Hematopoietic multipotent progenitor cell treated with erythropoietin and hydrocortisone succinate and interleukin-3 and kit ligand, for 8 days (in vitro differentiated cells): ENCODE results near the gene SH3PXD2A.

ENCODE experiments used
- DNase-seq: peaks from one replicate; pipeline ENCODE4 v3.0.0-alpha.2; 2015

Gene SH3PXD2A

GRCh38 chr10:103877861-103878260 is 22.5 kb upstream of the SH3PXD2A start:
- no peak for DNase-seq

GRCh38 chr10:103876155-103876554 is 20.8 kb upstream of the SH3PXD2A start:
- no peak for DNase-seq

- no peak for DNase-seq
Measured at GRCh38 chr10:103874730-103875129, 19.4 kb upstream of the SH3PXD2A start.

GRCh38 chr10:103872137-103872931 is 17.0 kb upstream of the SH3PXD2A start:
- no peak for DNase-seq

GRCh38 chr10:103871006-103871405 is 15.6 kb upstream of the SH3PXD2A start:
- DNase-seq: no peak

- no peak for DNase-seq
Measured at GRCh38 chr10:103870516-103870915, 15.1 kb upstream of the SH3PXD2A start.

- no peak for DNase-seq
Measured at GRCh38 chr10:103869336-103869735, 14.0 kb upstream of the SH3PXD2A start.

- DNase-seq: no peak
Measured at GRCh38 chr10:103868200-103868599, 12.8 kb upstream of the SH3PXD2A start.

- DNase-seq: no peak
Measured at GRCh38 chr10:103861505-103861904, 6.1 kb upstream of the SH3PXD2A start.

- DNase-seq: peak; percentile 64
Measured at GRCh38 chr10:103859161-103860086, 4.0 kb upstream of the SH3PXD2A start.

- no peak for DNase-seq
Measured at GRCh38 chr10:103858360-103858759, 3.0 kb upstream of the SH3PXD2A start.

GRCh38 chr10:103856797-103857170 is 1.4 kb upstream of the SH3PXD2A start:
- DNase-seq: no peak

- DNase-seq: no peak
Measured at GRCh38 chr10:103855852-103856796, 748 bp upstream of the SH3PXD2A start.

- DNase-seq: no peak
Measured at GRCh38 chr10:103854686-103855391, 537 bp downstream of the SH3PXD2A start.

- no peak for DNase-seq
Measured at GRCh38 chr10:103854265-103854685, 1.1 kb downstream of the SH3PXD2A start.

GRCh38 chr10:103853428-103854264 is 1.7 kb downstream of the SH3PXD2A start:
- no peak for DNase-seq

GRCh38 chr10:103852856-103853255 is 2.5 kb downstream of the SH3PXD2A start:
- no peak for DNase-seq

GRCh38 chr10:103852189-103852711 is 3.1 kb downstream of the SH3PXD2A start:
- no peak for DNase-seq

- no peak for DNase-seq
Measured at GRCh38 chr10:103851261-103851660, 4.1 kb downstream of the SH3PXD2A start.

- DNase-seq: no peak
Measured at GRCh38 chr10:103850572-103850895, 4.8 kb downstream of the SH3PXD2A start.
